Left colon (tissue), 2 donors: ENCODE measurements around the gene C1RL. TPM values are rescaled to one million over a fixed set of nuclear protein-coding genes. Genes with fewer than 3 reads are reported as not detected.
A peak's percentile ranks its signal among the peaks of the same experiment; 100 is the strongest.

Source experiments
- ATAC-seq: fragments of 200-7000 bp; cut with Tn5 transposase; one replicate; pipeline ENCODE4 v1.9.1; 2020; ENCODE audit warnings: mild to moderate bottlenecking, moderate library complexity
- DNase-seq, 2 donors: peaks; one replicate each; pipeline ENCODE4 v3.0.0-alpha.2; 2020
- intact Hi-C, 2 donors: fragments of 100-400 bp; cut with DNase I in 1 of 2; cut with micrococcal nuclease in 1 of 2; formaldehyde crosslinking; loops; one replicate each; pipeline versions ENCODE4 v1.11.2 to v1.14.0; 2022; cut with DNase I, micrococcal nuclease
- total RNA-seq, 2 donors: library from RNA; stranded (reverse); fragmentation: NEBNext Ultra II Directional; extraction: Animal tissue kit (Norgen Biotek cat#: 25700); gene quantifications; one replicate each; pipeline ENCODE4 v1.2.1, GENCODE V29; 2021
- donor health status: DM: no; HTN: no; CAD: no.
- donor health status: DM: yes; HTN: yes; CAD: no.

C1RL gene
- total RNA-seq, 2 donors from 2014 or later, result 48.6 to 52.7 TPM

DNA sequence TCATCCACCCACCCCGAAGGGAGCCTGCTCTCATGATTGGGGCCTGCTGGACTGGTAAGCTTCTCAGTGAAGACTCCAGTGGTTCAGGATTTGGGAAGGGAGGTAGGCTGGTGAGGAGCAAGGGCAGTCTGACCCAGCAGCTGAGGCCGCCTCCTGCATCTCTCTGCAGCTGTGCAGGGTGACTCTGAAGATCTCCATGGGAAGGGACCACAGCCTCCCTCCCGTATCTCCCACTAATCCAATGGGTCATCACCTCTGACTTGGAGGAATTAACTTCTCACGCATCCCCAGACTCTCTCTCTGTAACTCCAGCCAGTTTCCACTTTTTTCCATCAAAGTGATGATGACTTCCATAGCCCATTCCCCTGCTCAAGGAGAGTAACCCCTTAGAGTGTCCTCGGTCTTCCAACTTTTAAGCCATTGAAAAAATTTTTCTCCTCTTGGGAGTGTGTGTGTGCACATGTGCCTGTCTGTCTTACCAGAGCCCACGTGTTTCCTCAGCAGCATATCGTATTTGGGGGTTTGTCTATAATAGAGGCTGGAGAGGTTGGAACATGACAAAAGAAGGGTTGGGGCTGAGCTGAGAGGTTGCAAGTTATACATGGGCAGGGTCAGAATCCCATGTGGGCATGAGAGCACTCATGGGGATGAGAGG is 32.5 kb upstream of the C1RL start:
- DNase-seq, result no peak
- no peak for ATAC-seq
- intact Hi-C loops, result no loop called here

DNA sequence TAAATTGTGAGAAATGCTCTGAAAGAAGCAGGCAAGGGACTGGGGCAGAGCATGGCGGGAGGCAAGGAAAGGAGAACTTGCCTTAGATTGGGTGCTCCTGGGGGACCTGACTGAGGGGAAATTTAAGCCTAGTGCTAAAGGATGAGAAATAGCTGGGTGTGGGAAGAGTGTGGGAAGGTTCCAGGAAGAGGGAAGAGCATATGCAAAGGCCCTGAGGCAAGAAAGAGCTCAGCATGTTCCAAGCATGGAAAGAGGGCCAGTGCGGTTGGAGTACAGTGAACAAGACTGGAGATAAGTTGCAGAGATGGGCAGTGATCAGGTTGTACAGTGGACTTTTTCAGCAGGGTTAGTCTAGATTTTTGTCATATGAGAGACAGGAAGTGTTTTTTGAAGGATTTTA is 30.2 kb upstream of the C1RL start:
- DNase-seq (no peak), ATAC-seq (no peak)
- intact Hi-C loops, result no loop called here

DNA sequence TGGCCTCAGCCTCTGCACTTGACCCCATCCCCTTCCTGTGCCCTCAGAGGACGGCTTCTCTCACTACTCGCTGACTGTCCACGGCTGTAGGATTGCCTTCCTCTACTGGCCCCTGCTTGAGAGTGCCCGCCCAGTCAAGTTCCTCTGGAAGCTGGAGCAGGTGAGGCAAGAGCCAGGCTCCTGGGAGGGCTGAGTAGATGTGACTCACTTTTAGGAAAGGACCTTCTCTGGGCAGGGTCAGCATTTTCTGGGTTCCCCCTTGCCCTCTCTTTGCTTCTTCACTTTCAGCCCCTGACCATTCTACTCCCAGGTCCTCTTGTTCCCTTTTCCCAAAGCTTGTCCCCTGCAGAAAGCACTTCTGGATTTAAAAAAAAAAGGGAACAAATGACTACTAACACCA is 28.9 kb upstream of the C1RL start:
- no peak for ATAC-seq
- no peak for DNase-seq
- intact Hi-C loops, result no loop called here

DNA sequence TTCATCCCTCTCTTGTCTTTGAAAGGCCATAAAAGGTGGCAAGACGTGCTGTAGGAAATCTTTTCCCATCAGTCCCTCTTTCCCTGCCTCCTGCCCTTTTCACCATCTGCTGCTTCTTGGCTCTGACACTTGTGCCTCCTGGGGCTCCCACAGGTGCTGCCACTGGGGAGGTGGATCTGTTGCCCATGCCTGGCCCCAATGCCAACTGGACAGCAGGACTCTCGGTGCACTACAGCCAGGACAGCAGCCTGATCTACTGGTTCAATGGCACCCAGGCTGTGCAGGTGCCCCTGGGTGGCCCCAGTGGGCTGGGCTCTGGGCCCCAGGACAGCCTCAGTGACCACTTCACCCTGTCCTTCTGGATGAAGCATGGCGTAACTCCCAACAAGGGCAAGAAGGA is 27.7 kb upstream of the C1RL start:
- ATAC-seq (no peak), DNase-seq (no peak)
- intact Hi-C loops, result no loop called here

DNA sequence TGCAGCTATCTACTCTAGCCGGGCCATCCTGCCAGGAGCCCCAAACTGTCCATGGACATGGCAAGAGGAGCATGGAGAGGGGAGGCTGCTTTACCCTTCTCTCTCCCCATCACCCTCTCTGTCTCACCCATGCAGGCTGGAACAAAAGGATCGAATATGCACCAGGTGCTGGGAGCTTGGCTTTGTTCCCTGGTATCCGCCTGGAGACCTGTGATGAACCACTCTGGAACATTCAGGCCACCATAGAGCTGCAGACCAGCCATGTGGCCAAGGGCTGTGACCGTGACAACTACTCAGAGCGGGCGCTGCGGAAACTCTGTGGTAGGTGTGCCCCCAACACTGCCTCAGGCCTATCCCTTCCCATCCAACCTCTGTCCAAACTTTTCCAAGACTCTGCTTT is 27.1 kb upstream of the C1RL start:
- DNase-seq, result no peak
- no peak for ATAC-seq
- intact Hi-C loops, result no loop called here

DNA sequence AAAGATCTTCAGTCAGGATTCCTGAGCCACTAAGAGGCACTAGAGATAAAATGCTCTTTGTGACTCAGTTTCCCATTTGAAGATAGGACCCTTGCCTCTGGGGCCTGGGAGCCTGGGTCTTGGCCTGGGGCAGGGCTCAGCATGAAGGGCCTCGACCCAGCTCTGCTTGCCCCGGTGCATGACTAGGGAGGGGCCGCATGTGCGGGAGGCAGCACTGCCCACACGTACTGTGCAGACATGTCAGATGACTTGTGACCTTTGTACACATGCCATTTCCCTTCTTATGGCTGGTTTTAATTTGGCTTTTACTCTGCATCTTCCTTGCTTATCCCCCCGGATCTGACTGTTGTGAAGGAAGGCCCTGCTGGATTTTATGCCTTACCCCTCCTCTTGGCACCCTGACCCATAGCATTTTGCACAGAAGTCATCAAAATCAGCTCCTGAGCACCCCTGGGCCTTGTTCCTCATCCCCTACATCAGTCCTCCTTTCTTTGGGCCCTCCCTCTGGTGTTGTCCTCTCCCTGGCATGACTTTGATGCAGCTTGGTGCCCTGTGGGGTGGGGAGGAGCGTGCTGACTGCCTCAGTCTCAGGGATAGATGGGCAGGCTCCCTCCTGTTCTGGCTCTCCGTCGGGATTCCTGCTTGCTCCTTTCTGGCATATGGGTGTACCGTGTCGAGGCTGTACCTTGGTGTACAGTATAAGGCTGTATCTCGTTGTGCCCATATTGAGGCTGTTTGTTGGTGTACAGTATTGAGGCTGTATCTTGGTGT is 25.6 kb upstream of the C1RL start:
- intact Hi-C loops, result no loop called here
- ATAC-seq (peak; percentile 40), DNase-seq (no peak)

DNA sequence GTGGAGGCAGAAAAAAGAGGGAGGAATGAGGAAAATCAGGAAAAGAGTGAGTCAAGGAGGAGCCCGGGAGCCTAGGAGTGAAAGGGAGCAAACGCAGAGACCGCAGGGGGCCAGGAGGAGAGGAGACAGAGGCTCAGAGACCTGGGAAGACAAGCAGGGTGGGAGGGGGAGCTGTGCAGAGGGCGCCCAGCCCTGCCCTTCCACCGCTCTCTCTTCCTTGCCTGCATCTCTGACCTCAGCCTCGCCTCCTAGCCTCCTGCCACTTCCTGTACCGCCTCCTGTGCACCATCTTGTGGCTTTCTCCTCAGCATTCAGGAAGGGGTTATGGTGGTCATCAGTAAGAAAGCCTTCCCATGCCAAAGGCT is 22.5 kb upstream of the C1RL start:
- ATAC-seq (no peak), DNase-seq (no peak)
- intact Hi-C loops, result no loop called here

DNA sequence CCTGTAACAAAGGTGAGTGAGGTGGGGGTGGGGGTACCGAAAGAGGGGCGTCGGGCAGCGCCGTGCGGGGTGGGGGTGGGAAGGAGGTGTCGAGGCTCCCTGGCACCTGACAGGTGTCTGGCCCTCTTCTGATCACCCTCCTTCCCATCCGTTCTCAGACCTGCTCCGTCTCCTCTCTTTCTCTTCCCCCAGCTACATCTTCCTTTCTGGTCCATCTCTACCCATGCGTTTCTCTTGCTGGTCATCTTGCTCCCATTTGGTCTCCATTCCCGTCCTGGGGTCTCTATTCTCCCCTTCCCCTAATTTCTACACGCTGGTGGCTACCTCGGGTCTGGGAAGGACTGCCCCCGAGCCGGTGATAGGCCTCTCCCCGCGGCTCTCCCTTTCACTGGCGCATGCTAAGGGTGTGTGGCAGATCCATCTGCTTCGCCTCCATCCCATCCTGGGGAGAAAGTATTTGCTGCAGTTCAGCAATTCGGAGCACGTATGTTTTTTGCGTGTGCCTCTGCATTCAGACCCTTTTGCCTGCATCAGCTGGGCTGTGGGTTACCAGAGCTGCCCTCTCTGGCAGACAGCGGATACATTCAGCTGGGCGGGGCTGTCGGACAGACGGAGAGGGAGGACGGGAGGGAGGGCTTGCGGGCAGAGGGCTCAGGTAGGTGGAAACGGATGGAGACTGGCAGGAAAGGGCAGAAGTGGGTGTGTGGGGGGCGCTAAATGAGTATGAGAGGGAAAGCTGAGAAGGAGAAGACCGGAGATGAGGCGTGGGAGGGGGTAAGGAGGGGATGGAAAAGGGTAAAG is 21.9 kb upstream of the C1RL start:
- ATAC-seq, result peak; percentile 55
- intact Hi-C loops, result no loop called here

DNA sequence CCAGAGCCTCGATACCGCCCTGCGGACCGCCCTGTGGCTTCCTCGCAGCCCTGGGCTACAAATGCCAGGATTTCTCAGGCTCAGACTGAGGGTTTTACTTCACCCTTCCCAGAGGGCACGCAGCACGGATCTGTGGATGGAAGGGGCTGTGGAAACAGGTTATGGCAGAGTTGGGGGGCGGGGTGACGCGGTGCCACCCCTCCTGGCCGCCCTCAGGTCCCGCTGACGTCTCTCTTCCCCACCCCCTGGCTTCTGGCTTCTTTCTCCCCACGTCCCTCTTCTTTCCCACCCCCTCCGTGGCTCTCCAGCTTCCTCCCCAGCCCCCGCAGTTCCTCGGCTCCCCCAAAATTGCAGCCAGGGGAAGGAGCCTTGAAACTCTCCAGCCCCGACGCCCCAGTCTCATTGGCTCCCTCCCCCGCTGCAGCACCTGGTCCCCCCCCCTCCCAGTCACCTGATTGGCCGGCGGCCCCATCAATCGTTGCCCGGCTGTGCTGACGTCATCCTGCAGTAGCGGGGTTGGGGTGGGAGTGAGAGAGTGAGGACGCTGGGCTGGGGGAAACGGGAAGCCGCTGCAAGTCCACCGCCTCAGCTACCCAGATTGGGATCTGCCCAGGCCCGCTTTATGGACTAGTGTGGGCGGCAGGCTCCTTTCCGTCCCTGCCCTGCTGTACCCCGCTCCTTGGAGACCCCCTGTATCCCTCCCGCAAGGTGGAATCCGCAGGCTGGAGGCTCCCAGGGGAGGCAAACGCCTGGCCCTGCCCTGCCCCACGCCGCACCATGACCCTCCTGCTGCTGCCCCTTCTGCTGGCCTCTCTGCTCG is 21.1 kb upstream of the C1RL start, which contains the start of gene CLSTN3:
Gene CLSTN3 (plus strand): TSS at position 500 of the 820 bp plus-strand sequence. CDS start 278 bp downstream, at position 778.
- DNase-seq (peak; percentile 85 to 88), ATAC-seq (peak; percentile 80)
- intact Hi-C loops, result no loop called here

More for the DNA sequence above, 21.9 kb upstream of the C1RL start:
- DNase-seq, result peak; percentile 56 to 67

DNA sequence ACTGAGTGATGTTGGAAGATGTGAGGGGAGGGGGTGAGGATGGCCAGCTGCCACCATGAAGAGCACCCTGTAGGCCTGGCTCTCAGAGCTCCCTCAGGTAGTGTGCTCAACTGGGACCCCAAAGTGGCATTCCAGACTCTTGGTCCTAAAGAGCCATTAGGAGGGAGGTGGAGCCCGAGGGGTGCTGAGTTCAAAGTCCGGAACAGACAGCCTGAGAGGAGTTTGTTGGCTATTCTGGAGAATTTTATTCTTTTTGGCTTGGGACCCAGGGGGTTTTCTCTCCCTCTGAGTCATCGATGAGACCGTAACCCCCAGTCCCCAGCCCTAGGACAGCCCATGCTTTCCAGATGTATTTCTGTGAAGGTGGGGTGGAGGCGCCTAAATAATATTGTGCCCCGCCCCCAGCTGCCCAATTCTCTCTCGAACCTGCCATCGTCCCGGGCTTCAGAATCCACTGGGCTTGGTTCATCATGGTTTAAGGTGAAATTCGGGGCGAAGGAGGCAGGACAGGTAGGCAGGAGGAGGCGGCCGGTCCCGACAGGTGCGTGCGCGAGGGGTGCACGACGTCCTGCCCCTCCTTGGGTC is 20.4 kb upstream of the C1RL start:
- no peak for ATAC-seq
- DNase-seq, result no peak
- intact Hi-C loops, result no loop called here

DNA sequence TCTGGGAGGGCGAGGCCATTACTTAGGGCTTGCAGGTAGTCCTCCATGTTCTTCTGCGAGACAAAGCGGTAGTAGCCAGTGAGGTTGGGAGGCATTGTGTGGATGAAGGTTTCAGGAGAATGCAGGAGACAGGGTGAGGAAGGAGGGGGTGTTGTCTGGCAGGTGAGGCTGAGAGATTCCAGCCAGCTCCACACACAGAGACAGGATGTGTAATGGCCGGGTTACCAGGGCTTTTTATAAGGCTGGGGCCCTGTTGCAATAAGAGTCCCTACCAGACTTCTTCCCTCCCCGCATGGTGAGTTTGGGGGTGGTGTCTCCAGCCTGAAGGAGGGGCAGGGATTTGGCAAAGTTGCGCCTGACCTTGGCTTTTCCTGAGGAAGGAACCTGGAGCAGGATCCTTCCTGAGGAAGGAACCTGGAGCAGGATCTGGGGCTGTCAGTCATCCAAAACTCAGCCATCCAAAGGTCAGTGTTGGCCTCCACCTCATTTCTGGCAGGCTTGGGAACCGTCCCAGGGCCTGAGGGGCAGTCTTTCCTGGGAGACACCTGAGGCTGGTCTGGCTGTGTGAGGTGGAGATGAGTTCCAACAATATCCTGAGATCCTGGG is 19.8 kb upstream of the C1RL start, which contains the start of gene RBP5:
Gene RBP5 (minus strand): TSS at position 209 of the 606 bp plus-strand sequence. CDS start 114 bp downstream, at position 95.
- intact Hi-C loops, result no loop called here
- DNase-seq, result no peak
- no peak for ATAC-seq

DNA sequence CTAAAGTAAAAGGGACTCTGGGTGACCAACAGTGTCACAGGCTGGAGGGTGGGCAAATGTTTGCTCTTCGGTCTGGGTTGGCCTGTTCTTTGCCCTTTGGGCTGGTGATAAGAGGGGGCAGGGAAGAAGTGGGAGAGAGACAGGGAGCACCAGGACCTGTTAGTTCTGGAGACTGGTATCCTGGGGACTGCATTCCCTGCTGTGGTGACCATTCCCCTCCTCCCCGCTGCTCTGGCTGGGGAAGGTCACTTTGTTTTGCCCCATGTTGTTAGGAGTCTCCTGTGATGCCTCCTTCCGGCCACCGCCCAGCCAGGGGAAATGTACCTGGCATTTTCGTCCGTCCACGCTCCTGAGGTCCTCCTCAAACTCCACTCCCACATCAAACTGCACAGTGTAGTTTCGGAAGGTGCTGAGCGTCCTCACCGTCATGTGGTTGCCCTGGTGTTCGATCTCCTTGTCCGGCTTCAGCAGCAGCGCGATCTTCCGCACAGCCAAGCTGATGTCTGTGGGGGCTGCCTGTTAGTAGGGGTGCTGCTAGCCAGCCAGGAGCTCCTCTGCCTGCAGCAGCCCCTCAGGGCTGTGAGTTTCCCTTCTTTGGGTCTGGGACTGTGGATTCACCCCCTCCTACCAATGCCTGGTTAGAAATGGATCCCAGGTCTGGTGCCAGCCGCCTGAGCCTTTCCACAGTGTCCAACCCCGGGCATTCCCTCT is 19.1 kb upstream of the C1RL start:
- DNase-seq (no peak), ATAC-seq (no peak)
- intact Hi-C loops, result no loop called here

DNA sequence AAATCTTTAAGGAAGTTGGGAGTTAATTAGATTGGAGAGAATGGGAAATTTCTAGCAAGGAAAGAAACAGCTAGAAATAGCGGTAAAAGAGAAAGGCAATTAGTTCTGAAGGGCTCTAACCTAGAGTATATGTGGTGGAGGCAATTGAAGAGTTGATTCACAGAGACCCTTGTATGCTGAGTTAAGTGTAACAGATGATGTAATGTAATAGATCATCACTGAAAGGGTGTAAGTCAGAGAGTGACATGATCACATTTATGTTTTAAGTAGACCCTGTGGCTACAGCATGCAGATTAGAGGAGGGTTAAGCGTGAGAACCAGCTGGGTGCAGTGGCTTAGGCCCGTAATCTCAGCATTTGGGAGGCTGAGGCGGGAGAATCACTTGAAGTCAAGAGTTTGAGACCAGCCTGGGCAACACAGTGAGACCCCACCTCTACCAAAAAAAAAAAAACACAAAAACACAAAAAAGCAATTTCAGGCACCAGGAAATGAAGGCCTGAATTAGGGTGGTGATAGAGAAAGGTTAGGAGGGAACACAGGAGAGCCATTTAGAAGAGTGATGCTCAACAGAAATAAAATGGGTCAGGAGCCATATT is 16.7 kb upstream of the C1RL start:
- no peak for ATAC-seq
- no peak for DNase-seq
- intact Hi-C loops, result no loop called here

DNA sequence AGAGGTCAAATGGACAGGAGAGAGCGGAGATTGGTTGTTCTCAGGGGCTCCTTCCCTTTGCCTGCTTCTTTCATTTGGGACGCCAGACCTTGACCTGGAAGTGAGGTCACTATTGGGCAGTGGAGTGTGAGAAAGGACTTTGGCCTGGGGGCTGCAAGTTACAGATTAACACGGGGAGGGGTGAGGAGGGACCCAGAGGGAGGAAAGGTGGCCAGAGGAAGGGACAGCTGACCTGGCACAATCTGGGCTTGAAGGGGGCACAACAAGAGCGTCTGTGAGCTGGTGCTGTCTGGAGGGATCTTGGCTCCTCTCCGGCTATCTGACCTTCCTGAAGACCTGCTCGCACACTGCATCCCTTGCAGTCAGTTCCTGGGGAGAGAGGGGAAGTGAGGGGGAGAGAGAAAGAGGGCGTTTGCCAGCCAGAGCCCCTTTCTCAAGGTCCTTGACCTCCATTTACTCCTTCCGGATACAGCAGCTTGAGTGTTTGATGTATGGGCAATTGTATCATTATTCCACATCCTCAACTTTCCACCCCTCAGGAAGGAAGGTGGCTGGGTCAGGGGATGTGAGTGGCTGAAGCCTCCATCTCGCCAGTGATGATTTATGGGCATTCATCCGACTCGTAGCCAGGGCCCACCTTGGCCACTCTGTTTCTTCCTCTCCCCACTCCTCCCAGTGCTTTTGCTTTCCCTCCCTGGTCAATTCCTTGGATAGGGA is 14.9 kb upstream of the C1RL start:
- DNase-seq (no peak), ATAC-seq (no peak)
- intact Hi-C loops, result no loop called here

DNA sequence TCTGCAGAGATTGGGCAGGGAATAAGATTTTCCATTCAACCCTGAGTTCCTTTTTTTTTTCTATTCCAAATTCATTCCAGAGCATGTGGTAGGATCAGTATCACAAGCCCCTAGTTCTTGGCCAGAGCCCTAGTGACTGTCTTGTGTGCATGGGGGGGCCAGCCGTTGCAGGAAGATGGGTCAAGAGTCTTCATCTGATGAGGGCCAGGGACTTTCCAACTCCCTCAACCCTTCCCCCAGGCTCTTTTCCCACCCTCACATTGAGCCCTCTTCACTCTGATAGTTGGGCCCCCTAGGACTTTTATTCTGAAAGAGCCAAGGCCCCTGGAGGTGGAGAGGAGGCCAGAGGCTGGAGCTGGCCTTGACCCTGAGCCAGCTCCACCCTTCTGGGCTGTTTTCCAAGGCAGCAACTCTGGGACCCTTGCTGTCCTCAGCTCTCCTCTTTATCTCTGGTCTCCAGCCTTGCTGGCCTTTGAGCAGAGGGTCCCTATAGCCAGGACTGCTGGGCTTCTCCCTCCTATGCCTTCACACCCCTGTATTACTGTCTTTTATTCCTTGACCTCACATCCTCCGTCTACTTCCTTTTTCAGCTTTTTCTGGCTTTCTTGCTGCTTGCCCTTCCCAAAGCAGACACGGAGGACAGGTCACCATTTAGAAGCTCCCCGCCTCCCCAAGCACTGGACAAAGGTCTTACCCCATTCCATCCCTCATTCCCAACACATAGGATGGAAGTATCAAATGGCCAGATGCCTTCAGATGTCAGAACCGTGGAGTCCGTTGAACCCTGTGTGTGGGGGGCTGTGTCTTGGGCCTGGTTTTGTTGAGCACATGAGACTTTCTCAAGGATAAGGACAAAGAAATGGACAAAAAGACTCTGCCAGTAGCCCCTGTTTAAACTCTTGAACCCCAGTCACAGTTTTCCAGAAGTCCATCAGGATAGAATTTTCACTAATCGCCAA is 14.1 kb upstream of the C1RL start:
- ATAC-seq (no peak), DNase-seq (no peak)
- intact Hi-C loops, result no loop called here
